Trophoblast cell (in vitro differentiated cells and primary cell): ENCODE results near the gene AP4B1. TPM values are rescaled to one million over a fixed set of nuclear protein-coding genes. Genes with fewer than 3 reads are reported as not detected.

Source experiments
- DNase-seq, 2 donors: peaks; one replicate each; pipeline ENCODE4 v3.0.0-alpha.2; 2016
- H2AFZ ChIP-seq: 2 replicates; pipeline ENCODE4 v1.6.1; 2013; ENCODE audit warnings: low read length, moderate library complexity, mild to moderate bottlenecking; ENCODE audit not compliant: insufficient read depth, poor library complexity
- H2AK5ac ChIP-seq: 2 replicates; pipeline ENCODE4 v1.6.1; 2013; ENCODE audit warnings: mild to moderate bottlenecking, low read length
- H2BK120ac ChIP-seq: 2 replicates; pipeline ENCODE4 v1.6.1; 2013; ENCODE audit warnings: low read length, mild to moderate bottlenecking, moderate library complexity; ENCODE audit not compliant: insufficient read depth, poor library complexity
- H2BK12ac ChIP-seq: 2 replicates; pipeline ENCODE4 v1.6.1; 2013; ENCODE audit warnings: mild to moderate bottlenecking, low read length, moderate library complexity
- H2BK5ac ChIP-seq: 2 replicates; pipeline ENCODE4 v1.6.1; 2013; ENCODE audit warnings: low read length, low read depth, moderate library complexity, mild to moderate bottlenecking; ENCODE audit not compliant: poor library complexity
- H3K14ac ChIP-seq: 2 replicates; pipeline ENCODE4 v1.6.1; 2013; ENCODE audit warnings: mild to moderate bottlenecking, low read length
- H3K18ac ChIP-seq: 2 replicates; pipeline ENCODE4 v1.6.1; 2013; ENCODE audit warnings: mild to moderate bottlenecking, low read length
- H3K23ac ChIP-seq: 2 replicates; pipeline ENCODE4 v1.6.1; 2013; ENCODE audit warnings: low read length
- H3K27ac ChIP-seq: 2 replicates; pipeline ENCODE4 v1.5.1; 2013; ENCODE audit warnings: low read depth, mild to moderate bottlenecking, inconsistent platforms, low read length, moderate library complexity
- H3K27me3 ChIP-seq: 2 replicates; pipeline ENCODE4 v1.6.1; 2013; ENCODE audit warnings: inconsistent platforms, mild to moderate bottlenecking, low read length, moderate library complexity; ENCODE audit not compliant: insufficient read depth
- H3K36me3 ChIP-seq, 2 experiments: 1 replicate in 1 of 2; 2 replicates in 1 of 2; pipeline ENCODE4 v1.6.1; 2013; ENCODE audit warnings: low read length in 2 of 2, mild to moderate bottlenecking in 2 of 2, moderate library complexity in 1 of 2; ENCODE audit not compliant: insufficient read depth in 2 of 2, control insufficient read depth in 1 of 2
- H3K4ac ChIP-seq: 2 replicates; pipeline ENCODE4 v1.6.1; 2013; ENCODE audit warnings: low read depth, mild to moderate bottlenecking, low read length, moderate library complexity
- H3K4me1 ChIP-seq, 2 experiments: 1 replicate in 1 of 2; 2 replicates in 1 of 2; pipeline ENCODE4 v1.6.1; 2013; ENCODE audit warnings: low read length in 2 of 2, mild to moderate bottlenecking in 2 of 2, moderate library complexity in 1 of 2; ENCODE audit not compliant: insufficient read depth in 2 of 2, control insufficient read depth in 1 of 2
- H3K4me2 ChIP-seq: 2 replicates; pipeline ENCODE4 v1.6.1; 2013; ENCODE audit warnings: inconsistent platforms, mild to moderate bottlenecking, low read length, moderate library complexity
- H3K4me3 ChIP-seq: 2 replicates; pipeline ENCODE4 v1.5.1; 2013; ENCODE audit warnings: mild to moderate bottlenecking, low read depth, low read length, inconsistent platforms
- H3K79me1 ChIP-seq: one replicate; pipeline ENCODE4 v1.6.1; 2013; ENCODE audit warnings: low read length
- H3K79me2 ChIP-seq: 2 replicates; pipeline ENCODE4 v1.6.1; 2013; ENCODE audit warnings: low read length, mild to moderate bottlenecking; ENCODE audit not compliant: control insufficient read depth, insufficient read depth, poor library complexity
- H3K9ac ChIP-seq: 2 replicates; pipeline ENCODE4 v1.6.1; 2013; ENCODE audit warnings: mild to moderate bottlenecking, low read length
- H3K9me3 ChIP-seq: 2 replicates; pipeline ENCODE4 v1.6.1; 2013; ENCODE audit warnings: low read depth, mild to moderate bottlenecking, control low read depth, inconsistent platforms, low read length; ENCODE audit not compliant: insufficient read depth
- H4K12ac ChIP-seq: 2 replicates; pipeline ENCODE4 v1.6.1; 2013; ENCODE audit warnings: low read depth, mild to moderate bottlenecking, low read length, moderate library complexity
- H4K8ac ChIP-seq: 2 replicates; pipeline ENCODE4 v1.6.1; 2013; ENCODE audit warnings: low read depth, mild to moderate bottlenecking, low read length, moderate library complexity
- H4K91ac ChIP-seq: one replicate; pipeline ENCODE4 v1.6.1; 2013; ENCODE audit warnings: low read depth, mild to moderate bottlenecking, low read length, moderate library complexity
- WGBS: extraction: QIAGEN DNeasy Blood & Tissue Kit; methylation state at CpG from one replicate; pipeline ENCODE4 v1.1.7; 2013; ENCODE audit warnings: missing lambda C conversion rate; ENCODE audit not compliant: insufficient read length, insufficient coverage; ENCODE audit errors: extremely low coverage; 5-methylcytosine and 5-hydroxymethylcytosine counted together
- polyA plus RNA-seq: library from polyadenylated mRNA; stranded (reverse); fragments of 200-250 nt; gene quantifications from 2 replicates; pipeline ENCODE4 v1.2.3, GENCODE V29; 2013

The AP4B1 gene
- polyA plus RNA-seq: 5.9 TPM in 2 replicates

- Histone ChIP-seq H3K79me1 (peaks cover 6% of the 10 kb centered on the region), H4K91ac (peak within 1 kb of the TSS; percentile 30), H3K27me3 (no peaks in the 10 kb centered on the region), H2BK12ac (no peak within 1 kb of the TSS), H3K4ac (peak within 1 kb of the TSS; percentile 22), H3K27ac (peak within 1 kb of the TSS; percentile 79), H3K4me3 (peak within 1 kb of the TSS; percentile 88), H3K23ac (no peak within 1 kb of the TSS), H3K18ac (peak within 1 kb of the TSS; percentile 55), H2BK5ac (peak within 1 kb of the TSS; percentile 55), H3K9me3 (no peaks in the 10 kb centered on the region), H4K12ac (peak within 1 kb of the TSS; percentile 44), H2BK120ac (peak within 1 kb of the TSS; percentile 47), H3K4me2 (peak within 1 kb of the TSS; percentile 87), H2AK5ac (no peak within 1 kb of the TSS), H3K4me1 (peaks cover 2% of the 10 kb centered on the region in 2 experiments), H3K36me3 (peaks cover 3 to 14% of the 10 kb centered on the region in 2 experiments), H3K79me2 (peaks cover 7% of the 10 kb centered on the region), H2AFZ (peak within 1 kb of the TSS; percentile 77), H3K9ac (peak within 1 kb of the TSS; percentile 90), H4K8ac (peak within 1 kb of the TSS; percentile 81), H3K14ac (peak within 1 kb of the TSS; percentile 82)
- no CpG with 5 or more reads among the region's 67 CpGs for WGBS
- peak; percentile 99 to 100 for DNase-seq
Observed at GRCh38 chr1:113904674-113905434, at the start of gene AP4B1, which contains the start of gene DCLRE1B. Gene AP4B1, minus strand, starts transcription at chr1:113904799. Its CDS starts 82 bp downstream, at chr1:113904717. Gene DCLRE1B, plus strand, starts transcription at chr1:113905326. Its CDS starts 261 bp downstream, at chr1:113905587.

DNA sequence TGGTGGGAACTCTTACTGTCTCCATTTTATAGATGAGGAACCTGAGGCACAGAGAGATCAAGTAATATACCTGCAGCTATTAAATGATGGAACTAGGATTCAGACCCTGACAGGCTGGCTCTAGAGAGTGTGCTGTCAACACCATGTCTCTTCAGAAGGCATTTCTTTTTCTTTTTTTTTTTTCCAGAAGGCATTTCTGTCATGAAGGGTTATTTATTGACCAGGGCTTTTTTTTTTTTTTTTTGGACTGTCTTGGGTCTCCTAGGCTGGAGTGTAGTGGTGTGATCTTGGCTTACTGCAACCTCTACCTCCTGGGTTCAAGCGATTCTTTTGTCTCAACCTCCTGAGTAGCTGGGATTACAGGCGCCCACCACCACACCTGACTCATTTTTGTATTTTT is 47.1 kb upstream of the AP4B1 start:
- Histone ChIP-seq H2BK120ac (no peak overlapping the region), H3K14ac (no peak overlapping the region), H3K18ac (no peak overlapping the region), H3K4me1 (no peaks in the 10 kb centered on the region), H3K4me2 (no peak overlapping the region), H2BK5ac (no peak overlapping the region), H4K8ac (no peak overlapping the region), H3K4me3 (no peak overlapping the region), H3K79me2 (no peaks in the 10 kb centered on the region), H3K27me3 (no peaks in the 10 kb centered on the region), H2AK5ac (no peak overlapping the region), H4K91ac (no peak overlapping the region), H3K23ac (no peak overlapping the region), H3K9ac (no peak overlapping the region), H3K79me1 (no peaks in the 10 kb centered on the region), H3K9me3 (no peaks in the 10 kb centered on the region), H3K36me3 (peaks cover 0 to 5% of the 10 kb centered on the region in 2 experiments), H3K4ac (no peak overlapping the region), H2AFZ (no peak overlapping the region), H3K27ac (no peak overlapping the region), H4K12ac (no peak overlapping the region), H2BK12ac (no peak overlapping the region)
- WGBS: no CpG with 5 or more reads among the region's 2 CpGs
- no peak for DNase-seq

DNA sequence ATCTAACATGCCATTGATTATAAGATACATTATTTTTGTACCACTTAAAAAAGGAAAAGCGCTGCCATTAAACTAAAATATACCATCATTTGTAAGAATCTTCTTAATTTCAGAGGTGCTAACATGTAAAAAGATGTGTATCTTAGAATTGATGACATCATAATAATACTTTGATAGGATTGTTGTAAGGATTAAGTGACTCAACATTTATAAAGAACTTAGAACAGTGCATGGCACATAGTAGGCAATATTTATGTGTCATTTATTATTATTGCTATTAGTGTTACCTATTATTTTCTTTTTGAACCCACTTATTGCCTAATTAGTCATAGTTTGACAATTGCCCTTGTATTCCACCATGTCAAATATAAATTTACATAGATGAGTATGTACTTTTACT is 46.3 kb upstream of the AP4B1 start:
- no peak overlapping the region for H3K14ac ChIP-seq
- no peak overlapping the region for H4K91ac ChIP-seq
- no peak overlapping the region for H3K9ac ChIP-seq
- no peaks in the 10 kb centered on the region for H3K79me2 ChIP-seq
- no peak overlapping the region for H2BK120ac ChIP-seq
- WGBS: no CpG with 5 or more reads among the region's 1 CpG
- H2BK12ac ChIP-seq: no peak overlapping the region
- no peaks in the 10 kb centered on the region for H3K9me3 ChIP-seq
- H2BK5ac ChIP-seq: no peak overlapping the region
- H4K12ac ChIP-seq: no peak overlapping the region
- no peak for DNase-seq
- H3K36me3 ChIP-seq: peaks cover 0 to 5% of the 10 kb centered on the region in 2 experiments
- no peak overlapping the region for H3K18ac ChIP-seq
- H3K4me3 ChIP-seq: no peak overlapping the region
- H4K8ac ChIP-seq: no peak overlapping the region
- no peaks in the 10 kb centered on the region for H3K27me3 ChIP-seq
- H2AFZ ChIP-seq: no peak overlapping the region
- H3K23ac ChIP-seq: no peak overlapping the region
- no peaks in the 10 kb centered on the region for H3K4me1 ChIP-seq
- H3K79me1 ChIP-seq: no peaks in the 10 kb centered on the region
- no peak overlapping the region for H3K4me2 ChIP-seq
- H2AK5ac ChIP-seq: no peak overlapping the region
- no peak overlapping the region for H3K4ac ChIP-seq
- no peak overlapping the region for H3K27ac ChIP-seq

DNA sequence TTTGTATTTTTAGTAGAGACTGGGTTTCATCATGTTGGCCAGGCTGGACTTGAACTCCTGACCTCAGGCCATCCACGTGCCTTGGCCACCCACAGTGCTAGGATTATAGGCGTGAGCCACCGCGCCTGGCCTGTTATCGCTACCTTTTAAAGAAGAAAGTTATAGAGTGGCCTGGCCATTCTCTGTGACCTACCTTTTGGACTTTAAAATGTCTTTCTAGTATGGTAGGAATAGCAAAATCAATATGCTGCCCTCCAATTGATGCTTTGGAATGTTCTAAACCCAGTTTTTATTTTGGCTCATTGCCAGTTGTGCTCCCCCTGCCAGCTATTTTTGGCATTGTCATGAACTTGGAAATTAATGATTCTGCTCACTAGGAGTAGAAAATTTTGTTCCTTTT is 44.4 kb upstream of the AP4B1 start:
- Histone ChIP-seq H3K4me2 (no peak overlapping the region), H3K27me3 (no peaks in the 10 kb centered on the region), H3K18ac (no peak overlapping the region), H3K36me3 (peaks cover 2 to 6% of the 10 kb centered on the region in 2 experiments), H3K79me1 (no peaks in the 10 kb centered on the region), H3K79me2 (no peaks in the 10 kb centered on the region), H2AK5ac (no peak overlapping the region), H2BK5ac (no peak overlapping the region), H3K4me1 (no peaks in the 10 kb centered on the region), H4K91ac (no peak overlapping the region), H3K23ac (no peak overlapping the region), H3K4ac (no peak overlapping the region), H3K9ac (no peak overlapping the region), H3K27ac (no peak overlapping the region), H3K9me3 (no peaks in the 10 kb centered on the region), H4K12ac (no peak overlapping the region), H3K14ac (no peak overlapping the region), H2BK120ac (no peak overlapping the region), H2AFZ (no peak overlapping the region), H3K4me3 (no peak overlapping the region), H2BK12ac (no peak overlapping the region), H4K8ac (no peak overlapping the region)
- no peak for DNase-seq
- WGBS: no CpG with 5 or more reads among the region's 5 CpGs
